GM18517 (cell line): ENCODE measurements around the gene CRACR2A.
A peak's percentile ranks its signal among the peaks of the same experiment; 100 is the strongest.

ENCODE experiments used
- ATAC-seq: cut with Tn5 transposase; IDR thresholded peaks from one replicate; pipeline ENCODE4 v1.9.1; 2021; ENCODE audit warnings: mild to moderate bottlenecking, moderate library complexity; ENCODE audit not compliant: unreplicated experiment

Gene CRACR2A

GRCh38 chr12:3752741-3753486 is at the start of gene CRACR2A:
Gene CRACR2A, minus strand, starts transcription at chr12:3753109. Its CDS starts 56,110 bp downstream, at chr12:3696999.
- peak; percentile 63 for ATAC-seq

- no peak for ATAC-seq
These were observed 44.7 kb upstream of the CRACR2A start for GRCh38 chr12:3797531-3798048.

GRCh38 chr12:3795492-3796133 is 42.7 kb upstream of the CRACR2A start:
- ATAC-seq = no peak

GRCh38 chr12:3795066-3795465 is 42.2 kb upstream of the CRACR2A start:
- ATAC-seq = no peak

- ATAC-seq = no peak
These were observed 39.8 kb upstream of the CRACR2A start for GRCh38 chr12:3792623-3793288.

- no peak for ATAC-seq
These were observed 38.5 kb upstream of the CRACR2A start for GRCh38 chr12:3791256-3791874.

GRCh38 chr12:3790642-3791041 is 37.7 kb upstream of the CRACR2A start:
- ATAC-seq = no peak

GRCh38 chr12:3789838-3790237 is 36.9 kb upstream of the CRACR2A start:
- ATAC-seq = no peak

- ATAC-seq = no peak
These were observed 24.4 kb upstream of the CRACR2A start for GRCh38 chr12:3777206-3777809.

- ATAC-seq = no peak
These were observed 22.6 kb upstream of the CRACR2A start for GRCh38 chr12:3775385-3776035.

- no peak for ATAC-seq
These were observed 19.5 kb upstream of the CRACR2A start for GRCh38 chr12:3772380-3772779.

- no peak for ATAC-seq
These were observed 18.9 kb upstream of the CRACR2A start for GRCh38 chr12:3771853-3772252.

- no peak for ATAC-seq
These were observed 18.0 kb upstream of the CRACR2A start for GRCh38 chr12:3770891-3771290.

- no peak for ATAC-seq
These were observed 16.1 kb upstream of the CRACR2A start for GRCh38 chr12:3768911-3769447.

GRCh38 chr12:3761116-3761735 is 8.3 kb upstream of the CRACR2A start:
- ATAC-seq = no peak

GRCh38 chr12:3759878-3760277 is 7.0 kb upstream of the CRACR2A start:
- ATAC-seq = no peak

GRCh38 chr12:3757261-3757660 is 4.4 kb upstream of the CRACR2A start:
- no peak for ATAC-seq

GRCh38 chr12:3755898-3756297 is 3.0 kb upstream of the CRACR2A start:
- no peak for ATAC-seq

GRCh38 chr12:3753544-3754284 is 805 bp upstream of the CRACR2A start:
- ATAC-seq = no peak
